Heart left ventricle (tissue), 16 donors: ENCODE data around the gene CACNA2D3. TPM values are rescaled to one million over a fixed set of nuclear protein-coding genes. Genes with fewer than 3 reads are reported as not detected.

Experiments used
- ATAC-seq, 4 donors: fragments of 200-7000 bp; cut with Tn5 transposase; one replicate each; pipeline ENCODE4 v1.9.1; 2020 to 2022; ENCODE audit warnings: moderate library complexity in 4 of 4, mild to moderate bottlenecking in 3 of 4, moderate number of reproducible peaks in 1 of 4
- DNase-seq, 5 donors: peaks; one replicate each; pipeline ENCODE4 v3.0.0-alpha.2; 2020
- H3K27ac ChIP-seq, 12 donors: fragments of 200-600 bp; sonication (generic) in 4 of 12; one replicate each; pipeline versions ENCODE4 v1.5.0 to v1.8.0; 2016 to 2022; ENCODE audit warnings: mild to moderate bottlenecking in 2 of 12
- H3K27me3 ChIP-seq, 9 donors: fragments of 200-600 bp; sonication (generic) in 2 of 9; one replicate each; pipeline versions ENCODE4 v1.5.1 to v1.8.0; 2016 to 2022; ENCODE audit warnings: mild to moderate bottlenecking in 3 of 9
- H3K36me3 ChIP-seq, 9 donors: fragments of 200-600 bp; sonication (generic) in 2 of 9; one replicate each; pipeline versions ENCODE4 v1.5.0 to v1.8.0; 2018 to 2022; ENCODE audit warnings: mild to moderate bottlenecking in 2 of 9
- H3K4me1 ChIP-seq, 12 donors: fragments of 200-600 bp; sonication (generic) in 4 of 12; one replicate each; pipeline versions ENCODE4 v1.5.0 to v1.8.0; 2016 to 2022; ENCODE audit warnings: mild to moderate bottlenecking in 3 of 12
- H3K4me3 ChIP-seq, 12 donors: fragments of 200-600 bp; sonication (generic) in 4 of 12; one replicate each; pipeline versions ENCODE4 v1.5.0 to v1.8.0; 2017 to 2022; ENCODE audit warnings: mild to moderate bottlenecking in 9 of 12, moderate library complexity in 4 of 12
- H3K9me3 ChIP-seq, 12 donors: fragments of 200-600 bp; sonication (generic) in 4 of 12; one replicate each; pipeline versions ENCODE4 v1.5.0 to v1.8.0; 2016 to 2022; ENCODE audit warnings: mild to moderate bottlenecking in 1 of 12
- POLR2A ChIP-seq, 2 donors: fragments of 450-650 bp; IDR thresholded peaks; one replicate each; pipeline ENCODE4 v1.6.1; 2017; ENCODE audit warnings: antibody characterized with exemption in 2 of 2, mild to moderate bottlenecking in 2 of 2, moderate library complexity in 2 of 2
- WGBS, 4 donors: extraction: QIAGEN DNeasy Blood & Tissue Kit in 2 of 4; methylation state at CpG; one replicate each; pipeline versions ENCODE4 v1.1.5 to v1.1.7; 2013 to 2018; 5-methylcytosine and 5-hydroxymethylcytosine counted together
- intact Hi-C, 10 donors: fragments of 100-400 bp; cut with DNase I; formaldehyde crosslinking; loops; one replicate each; pipeline versions ENCODE4 v1.11.1 to v1.14.2; 2022
- polyA plus RNA-seq, 2 donors: library from polyadenylated mRNA; stranded (reverse); fragments of 200-250 nt; gene quantifications; one replicate each; pipeline ENCODE4 v1.2.3, GENCODE V29; 2013
- total RNA-seq, 9 donors: library from RNA; depleted of rRNA in 2 of 9; stranded (reverse); fragments of >200 nt in 2 of 9; fragmentation: NEBNext Ultra II Directional in 3 of 9; extraction: Animal tissue kit (Norgen Biotek cat#: 25700) in 3 of 9; gene quantifications; one replicate each; pipeline versions ENCODE4 v1.1.0 to v1.2.4, GENCODE V29; 2016 to 2023
- TF ChIP-seq, protein P1 (sequence below), 12 donors: fragments of 200-600 bp; sonication (generic) in 4 of 12; IDR thresholded peaks; one replicate each; pipeline versions ENCODE4 v1.5.0 to v1.8.0; 2018 to 2022; ENCODE audit warnings: antibody characterized with exemption in 12 of 12, mild to moderate bottlenecking in 5 of 12
- donor health status: ischemic (EF 13 %, LVEDD 7.1; RV severe dilation, severe dysfunction).
- donor health status: healthy with polysubstance abuse.
- donor health status: DM: no; HTN: yes; CAD: no.
- donor health status: DM: no; HTN: no; CAD: no.
- donor health status: ischemic (EF 25% LVEDD 6.9; RV normal size, moderate dysfunction).
- donor health status: ischemic (EF 25% LVEDD 5.7; RV mildly dilated, moderate dysfunction).
- donor health status: healthy.
- donor health status: DM: yes; HTN: yes; CAD: no.
- donor health status: ischemic (EF 35%, LVEDD 5.7; RV mildly dilated, moderate dysfunction).
- donor health status: nonischemic (EF 11% LVEDD 7.7; RV severe dilation, severe dysfunction).
- donor health status: DM: yes; HTN: yes; CAD: no.
- donor health status: PGD.
- donor health status: ischemic (EF 29% LVEDD 5.4; RV normal size, mild dysfunction).
- donor health status: nonischemic (EF 23%, LVEDD 6.1; RV moderate dilation, normal function).

CACNA2D3 gene
- total and polyA plus RNA-seq, 11 donors = 0.17 to 25.1 (median 12.8) TPM

- Histone ChIP-seq H3K4me1 (no peaks in the 10 kb centered on the region), H3K27me3 (no peaks in the 10 kb centered on the region), H3K4me3 (no peak overlapping the region), H3K36me3 (no peaks in the 10 kb centered on the region), H3K9me3 (no peaks in the 10 kb centered on the region), H3K27ac (no peak overlapping the region)
- intact Hi-C loops = loop anchor here in 1 of 10 donors (10.0 kb wide), 1 partner anchor 194 kb away; no protein-coding TSS in a partner anchor
- 47 to 59% (median 52%) methylated on average over 9 of the region's 9 CpGs for WGBS, 4 donors
- DNase-seq = no peak
- TF ChIP-seq POLR2A (IDR thresholded peaks at IDR 0.05) = no peak
- TF ChIP-seq, protein P1, sequence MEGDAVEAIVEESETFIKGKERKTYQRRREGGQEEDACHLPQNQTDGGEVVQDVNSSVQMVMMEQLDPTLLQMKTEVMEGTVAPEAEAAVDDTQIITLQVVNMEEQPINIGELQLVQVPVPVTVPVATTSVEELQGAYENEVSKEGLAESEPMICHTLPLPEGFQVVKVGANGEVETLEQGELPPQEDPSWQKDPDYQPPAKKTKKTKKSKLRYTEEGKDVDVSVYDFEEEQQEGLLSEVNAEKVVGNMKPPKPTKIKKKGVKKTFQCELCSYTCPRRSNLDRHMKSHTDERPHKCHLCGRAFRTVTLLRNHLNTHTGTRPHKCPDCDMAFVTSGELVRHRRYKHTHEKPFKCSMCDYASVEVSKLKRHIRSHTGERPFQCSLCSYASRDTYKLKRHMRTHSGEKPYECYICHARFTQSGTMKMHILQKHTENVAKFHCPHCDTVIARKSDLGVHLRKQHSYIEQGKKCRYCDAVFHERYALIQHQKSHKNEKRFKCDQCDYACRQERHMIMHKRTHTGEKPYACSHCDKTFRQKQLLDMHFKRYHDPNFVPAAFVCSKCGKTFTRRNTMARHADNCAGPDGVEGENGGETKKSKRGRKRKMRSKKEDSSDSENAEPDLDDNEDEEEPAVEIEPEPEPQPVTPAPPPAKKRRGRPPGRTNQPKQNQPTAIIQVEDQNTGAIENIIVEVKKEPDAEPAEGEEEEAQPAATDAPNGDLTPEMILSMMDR (IDR thresholded peaks at IDR 0.05) = no peak
- ATAC-seq = peak in 3 of 4 donors; percentile 25 to 54 (median 42)
These were observed 16.7 kb downstream of the CACNA2D3 start for GRCh38 chr3:54138937-54139547.

DNA sequence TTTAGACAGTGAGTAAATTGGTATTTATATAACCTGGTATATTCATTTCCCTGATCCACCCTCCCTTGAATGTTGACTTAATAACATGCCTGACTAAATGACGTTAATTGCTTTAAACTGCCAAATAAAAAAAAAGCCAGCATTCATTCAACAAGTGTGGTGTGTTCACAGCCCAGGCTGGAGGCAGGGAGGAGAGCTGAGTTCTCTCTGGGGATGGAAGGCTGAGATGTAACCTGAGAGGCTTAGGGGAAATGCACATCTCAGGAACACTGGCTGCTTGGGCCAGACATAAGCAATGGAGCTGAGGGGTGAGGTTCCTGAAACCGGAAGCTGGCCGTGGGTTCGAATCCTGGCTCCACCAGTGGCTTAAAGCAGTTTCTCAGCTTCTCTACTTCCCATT, 17.3 kb downstream of the CACNA2D3 start:
- no peak for TF ChIP-seq POLR2A (IDR thresholded peaks at IDR 0.05)
- TF ChIP-seq, protein P1 (IDR thresholded peaks at IDR 0.05) = no peak
- DNase-seq (no peak), ATAC-seq (no peak)
- intact Hi-C loops = loop anchor here in 6 of 10 donors (10.0 kb wide), 3 partner anchors 195 to 235 kb away; no protein-coding TSS in a partner anchor
- no peaks in the 10 kb centered on the region for H3K4me1 ChIP-seq
- WGBS, 4 donors = 64 to 79% (median 70%) methylated on average over 4 of the region's 4 CpGs
- no peaks in the 10 kb centered on the region for H3K36me3 ChIP-seq
- H3K4me3 ChIP-seq = no peak overlapping the region
- no peaks in the 10 kb centered on the region for H3K27me3 ChIP-seq
- H3K27ac ChIP-seq = no peak overlapping the region
- no peaks in the 10 kb centered on the region for H3K9me3 ChIP-seq

DNA sequence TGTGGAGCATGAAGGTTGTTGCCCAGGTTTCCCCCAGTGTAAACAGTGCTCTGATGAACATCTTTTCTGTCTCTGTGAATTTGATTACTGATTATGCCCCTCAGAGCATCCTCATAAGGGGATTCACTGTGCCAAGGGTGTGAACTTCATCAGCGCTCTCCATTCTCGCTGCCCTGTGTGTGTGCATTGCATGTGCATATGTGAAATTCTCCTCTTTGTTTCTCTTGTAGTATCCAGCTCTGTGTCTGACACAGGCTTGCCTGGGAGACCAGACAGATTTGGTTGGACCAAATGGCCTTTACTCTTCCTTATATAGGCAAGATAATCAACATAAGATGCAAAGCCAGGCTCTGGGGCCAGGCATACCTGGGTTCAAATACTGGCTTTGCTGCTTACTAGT, 21.9 kb downstream of the CACNA2D3 start:
- ATAC-seq (no peak), DNase-seq (no peak)
- intact Hi-C loops = loop anchor here in 6 of 10 donors (10.0 kb wide), 3 partner anchors 199 to 231 kb away; no protein-coding TSS in a partner anchor
- Histone ChIP-seq H3K9me3 (no peaks in the 10 kb centered on the region), H3K4me3 (no peak overlapping the region), H3K27ac (no peak overlapping the region), H3K4me1 (peaks cover 0 to 10% (median 0%) of the 10 kb centered on the region in 12 donors), H3K27me3 (no peaks in the 10 kb centered on the region), H3K36me3 (no peaks in the 10 kb centered on the region)
- no peak for TF ChIP-seq POLR2A (IDR thresholded peaks at IDR 0.05)
- TF ChIP-seq, protein P1 (IDR thresholded peaks at IDR 0.05) = no peak
- 81 to 88% (median 86%) methylated on average over 2 of the region's 2 CpGs for WGBS, 4 donors

DNA sequence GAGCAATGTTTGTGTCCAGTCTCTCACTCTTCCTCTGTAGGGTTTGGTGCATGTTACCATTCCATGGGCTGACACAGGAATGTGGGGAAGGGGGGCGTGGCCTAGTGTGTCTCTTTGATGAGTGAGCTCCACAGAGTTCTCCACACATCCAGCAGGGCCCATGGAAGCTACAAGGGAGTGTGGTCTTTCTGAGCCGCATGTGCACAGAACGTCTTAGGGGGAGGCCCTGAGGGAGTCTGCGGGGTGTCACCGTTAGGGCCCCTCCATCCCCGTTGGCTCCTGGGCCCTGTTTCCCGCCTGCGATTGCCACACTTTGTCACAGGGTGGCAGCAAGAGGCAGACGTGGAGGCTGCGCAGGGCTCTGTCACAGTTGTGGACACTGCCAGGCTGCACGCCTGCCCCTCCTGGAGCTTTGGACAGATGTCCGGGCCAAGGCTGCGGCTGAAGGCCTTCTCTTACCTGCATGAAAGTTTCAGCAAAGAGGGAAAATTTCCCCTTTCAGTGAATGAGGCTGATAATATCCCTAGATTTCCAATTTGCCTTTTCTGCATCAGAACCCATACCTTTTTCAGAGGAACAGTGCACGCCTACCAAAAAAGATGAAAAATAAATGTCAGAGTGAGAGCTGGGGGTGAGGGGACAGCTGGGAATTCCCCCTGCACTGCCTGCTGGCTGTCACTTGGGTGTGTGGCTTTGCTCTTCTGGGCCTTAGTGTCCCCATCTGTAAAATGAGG, 24.3 kb downstream of the CACNA2D3 start:
- H3K27me3 ChIP-seq = no peaks in the 10 kb centered on the region
- TF ChIP-seq, protein P1 (IDR thresholded peaks at IDR 0.05) = peak; percentile 30 to 70 (median 59)
- TF ChIP-seq POLR2A (IDR thresholded peaks at IDR 0.05) = no peak
- H3K4me1 ChIP-seq = peaks cover 0 to 10% (median 0%) of the 10 kb centered on the region in 12 donors
- H3K36me3 ChIP-seq = no peaks in the 10 kb centered on the region
- WGBS, 4 donors = 14 to 38% (median 16%) methylated on average over 4 to 14 of the region's 14 CpGs
- intact Hi-C loops = loop anchor here in 9 of 10 donors (1.0 to 10.0 kb wide), 7 partner anchors 202 to 228 kb away; no protein-coding TSS in a partner anchor
- no peak overlapping the region for H3K4me3 ChIP-seq
- DNase-seq = peak; percentile 37 to 79 (median 56)
- H3K27ac ChIP-seq = no peak overlapping the region
- no peaks in the 10 kb centered on the region for H3K9me3 ChIP-seq
- peak; percentile 88 to 94 (median 92) for ATAC-seq
